ENCODE data around the gene PPM1H.

PPM1H gene

GRCh38 chr12:62808166-62808879, 126.6 kb downstream of the PPM1H start:
- Histone ChIP-seq H3F3A (ENCODE audit: insufficient read depth, low read length) (no peaks in the 10 kb centered on the region), H3K4me2 (ENCODE audit: low read length) (no peak overlapping the region), H3K9me3 (ENCODE audit: low read length) (no peaks in the 10 kb centered on the region), H3K36me3 (ENCODE audit: insufficient read depth, low read length) (no peaks in the 10 kb centered on the region), H4K20me1 (ENCODE audit: insufficient read depth, low read length) (no peaks in the 10 kb centered on the region), H3K4me3 (ENCODE audit: low read depth, low read length, poor library complexity, severe bottlenecking) (no peak overlapping the region), H3K9ac (ENCODE audit: low read length) (no peak overlapping the region), H3K27me3 (ENCODE audit: insufficient read depth, low read length) (no peaks in the 10 kb centered on the region), H2AFZ (ENCODE audit: low read length) (no peak overlapping the region), H3K27ac (ENCODE audit: low read depth, low read length, poor library complexity, severe bottlenecking) (no peak overlapping the region), H3K4me1 (ENCODE audit: insufficient read depth, low read length, severe bottlenecking) (no peaks in the 10 kb centered on the region), H3K9me2 (ENCODE audit: low read depth, low read length) (no peaks in the 10 kb centered on the region), H3K79me2 (ENCODE audit: insufficient read depth, low read length) (no peaks in the 10 kb centered on the region)
- TF ChIP-seq CTCF (IDR thresholded peaks at IDR 0.05; ENCODE audit: low read length) (no peak), EZH2 (IDR thresholded peaks at IDR 0.05; ENCODE audit: borderline replicate concordance, low read length) (no peak)

- Histone ChIP-seq H3K36me3 (ENCODE audit: insufficient read depth, low read length) (no peaks in the 10 kb centered on the region), H3K79me2 (ENCODE audit: insufficient read depth, low read length) (no peaks in the 10 kb centered on the region), H2AFZ (ENCODE audit: low read length) (no peak overlapping the region), H3K4me2 (ENCODE audit: low read length) (no peak overlapping the region), H4K20me1 (ENCODE audit: insufficient read depth, low read length) (no peaks in the 10 kb centered on the region), H3F3A (ENCODE audit: insufficient read depth, low read length) (no peaks in the 10 kb centered on the region), H3K4me1 (ENCODE audit: insufficient read depth, low read length, severe bottlenecking) (no peaks in the 10 kb centered on the region), H3K9me2 (ENCODE audit: low read depth, low read length) (no peaks in the 10 kb centered on the region), H3K9ac (ENCODE audit: low read length) (no peak overlapping the region), H3K27ac (ENCODE audit: low read depth, low read length, poor library complexity, severe bottlenecking) (no peak overlapping the region), H3K27me3 (ENCODE audit: insufficient read depth, low read length) (no peaks in the 10 kb centered on the region), H3K4me3 (ENCODE audit: low read depth, low read length, poor library complexity, severe bottlenecking) (no peak overlapping the region), H3K9me3 (ENCODE audit: low read length) (no peaks in the 10 kb centered on the region)
- no peak for TF ChIP-seq CTCF (IDR thresholded peaks at IDR 0.05; ENCODE audit: low read length)
- no peak for TF ChIP-seq EZH2 (IDR thresholded peaks at IDR 0.05; ENCODE audit: borderline replicate concordance, low read length)
These were observed 128.1 kb downstream of the PPM1H start for GRCh38 chr12:62806893-62807292.

DNA sequence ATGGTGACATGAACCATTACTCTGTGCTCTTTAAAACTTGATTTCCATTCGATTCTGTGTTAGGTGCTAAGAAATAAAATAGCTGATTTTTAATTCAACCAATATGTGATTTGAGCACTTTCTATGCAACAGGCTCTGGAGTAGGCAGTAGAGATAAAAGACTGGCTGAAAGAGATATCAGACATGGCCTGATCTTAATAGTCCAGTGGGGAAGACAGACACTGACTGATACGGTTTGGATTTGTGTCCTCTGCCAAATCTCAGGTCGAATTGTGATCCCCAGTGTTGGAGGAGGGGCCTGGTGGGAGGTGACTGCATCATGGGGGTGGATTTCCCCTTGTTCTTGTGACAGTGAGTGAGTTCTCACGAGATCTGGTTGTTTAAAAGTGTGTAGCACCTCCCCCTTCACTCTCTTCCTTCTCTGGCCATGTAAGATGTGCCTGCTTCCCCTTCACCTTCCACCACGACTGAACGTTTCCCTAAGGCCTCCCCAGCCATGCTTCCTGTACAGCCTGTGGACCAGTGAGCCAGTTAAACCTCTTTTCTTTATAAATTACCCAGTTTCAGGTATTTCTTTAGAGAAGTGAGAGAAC, 128.6 kb downstream of the PPM1H start:
- Histone ChIP-seq H3K27ac (ENCODE audit: low read depth, low read length, poor library complexity, severe bottlenecking) (no peak overlapping the region), H3K9me3 (ENCODE audit: low read length) (no peaks in the 10 kb centered on the region), H3K4me1 (ENCODE audit: insufficient read depth, low read length, severe bottlenecking) (no peaks in the 10 kb centered on the region), H3K4me3 (ENCODE audit: low read depth, low read length, poor library complexity, severe bottlenecking) (no peak overlapping the region), H3K79me2 (ENCODE audit: insufficient read depth, low read length) (no peaks in the 10 kb centered on the region), H3K4me2 (ENCODE audit: low read length) (no peak overlapping the region), H2AFZ (ENCODE audit: low read length) (no peak overlapping the region), H3K36me3 (ENCODE audit: insufficient read depth, low read length) (no peaks in the 10 kb centered on the region), H3K9me2 (ENCODE audit: low read depth, low read length) (no peaks in the 10 kb centered on the region), H3F3A (ENCODE audit: insufficient read depth, low read length) (no peaks in the 10 kb centered on the region), H3K27me3 (ENCODE audit: insufficient read depth, low read length) (no peaks in the 10 kb centered on the region), H3K9ac (ENCODE audit: low read length) (no peak overlapping the region), H4K20me1 (ENCODE audit: insufficient read depth, low read length) (no peaks in the 10 kb centered on the region)
- TF ChIP-seq CTCF (IDR thresholded peaks at IDR 0.05; ENCODE audit: low read length) = no peak
- TF ChIP-seq EZH2 (IDR thresholded peaks at IDR 0.05; ENCODE audit: borderline replicate concordance, low read length) = no peak

All from OCI-LY1 (cell line).